Ovary (tissue), 3 donors: ENCODE data around the gene DENND4C.

Source experiments
- EP300 ChIP-seq: sonication (generic); formaldehyde crosslinking; IDR thresholded peaks from one replicate; pipeline ENCODE4 v1.6.1; 2017; ENCODE audit warnings: antibody characterized with exemption
- POLR2A ChIP-seq: fragments of 450-650 bp; IDR thresholded peaks from one replicate; pipeline ENCODE4 v1.6.1; 2017; ENCODE audit warnings: antibody characterized with exemption, mild to moderate bottlenecking, moderate library complexity
- TF ChIP-seq, protein P1 (sequence below), 3 donors: fragments of 450-650 bp in 2 of 3; fragments of 200-600 bp in 1 of 3; IDR thresholded peaks; one replicate each; pipeline versions ENCODE4 v1.5.1 to v1.8.0; 2016 to 2022; ENCODE audit warnings: antibody characterized with exemption in 3 of 3, mild to moderate bottlenecking in 1 of 3
- donor health status: DM: no; HTN: no; CAD: no.

DNA sequence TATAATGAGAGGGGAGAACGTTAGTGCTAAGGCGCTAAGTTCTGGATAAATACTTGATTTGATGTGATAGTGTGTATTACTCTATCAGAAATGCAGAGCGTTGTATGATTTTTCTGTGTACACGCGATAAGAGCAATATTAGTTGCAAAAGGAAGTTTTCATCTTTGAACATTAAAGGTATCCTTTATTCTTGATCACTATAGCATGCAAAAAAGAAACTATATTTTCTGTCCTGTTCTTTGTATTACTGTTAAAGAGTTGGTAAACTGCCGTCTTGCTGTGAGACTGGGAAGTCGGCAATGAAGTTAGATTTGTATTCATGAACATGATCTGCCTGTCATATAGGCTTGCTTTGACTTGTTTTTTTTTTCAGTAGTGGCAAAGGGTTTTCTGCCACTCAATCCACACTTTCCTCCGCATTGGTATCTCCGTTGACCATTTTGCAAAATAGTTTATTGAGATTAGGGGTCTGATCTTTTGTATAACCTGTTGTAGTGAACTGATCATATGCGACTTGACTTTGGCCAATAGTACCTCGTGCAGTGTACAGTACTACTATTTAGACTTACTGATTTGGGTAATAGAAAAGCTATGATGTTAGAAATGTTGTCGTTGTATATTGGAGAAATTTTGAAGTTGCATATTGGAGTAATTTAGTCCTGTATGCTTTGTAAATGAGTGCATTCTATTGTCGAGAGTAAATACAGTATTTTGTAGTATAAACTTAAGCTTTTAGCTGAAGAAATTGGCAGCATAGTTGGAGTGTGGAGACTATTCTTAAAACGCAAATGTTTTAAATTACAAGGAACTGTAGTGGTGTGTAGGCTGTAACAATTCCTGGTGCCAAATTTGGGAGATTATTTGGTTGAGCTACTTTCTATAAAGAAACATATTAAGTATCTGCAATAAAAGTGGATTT lies 1.7 kb downstream of the DENND4C start:
- TF ChIP-seq EP300 = no peak
- TF ChIP-seq, protein P1, sequence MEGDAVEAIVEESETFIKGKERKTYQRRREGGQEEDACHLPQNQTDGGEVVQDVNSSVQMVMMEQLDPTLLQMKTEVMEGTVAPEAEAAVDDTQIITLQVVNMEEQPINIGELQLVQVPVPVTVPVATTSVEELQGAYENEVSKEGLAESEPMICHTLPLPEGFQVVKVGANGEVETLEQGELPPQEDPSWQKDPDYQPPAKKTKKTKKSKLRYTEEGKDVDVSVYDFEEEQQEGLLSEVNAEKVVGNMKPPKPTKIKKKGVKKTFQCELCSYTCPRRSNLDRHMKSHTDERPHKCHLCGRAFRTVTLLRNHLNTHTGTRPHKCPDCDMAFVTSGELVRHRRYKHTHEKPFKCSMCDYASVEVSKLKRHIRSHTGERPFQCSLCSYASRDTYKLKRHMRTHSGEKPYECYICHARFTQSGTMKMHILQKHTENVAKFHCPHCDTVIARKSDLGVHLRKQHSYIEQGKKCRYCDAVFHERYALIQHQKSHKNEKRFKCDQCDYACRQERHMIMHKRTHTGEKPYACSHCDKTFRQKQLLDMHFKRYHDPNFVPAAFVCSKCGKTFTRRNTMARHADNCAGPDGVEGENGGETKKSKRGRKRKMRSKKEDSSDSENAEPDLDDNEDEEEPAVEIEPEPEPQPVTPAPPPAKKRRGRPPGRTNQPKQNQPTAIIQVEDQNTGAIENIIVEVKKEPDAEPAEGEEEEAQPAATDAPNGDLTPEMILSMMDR (IDR thresholded peaks at IDR 0.05) = no peak
- TF ChIP-seq POLR2A = no peak
